BLaER1 treated with 17β-estradiol and CSF1 and Interleukin-3, amounts not matched to agents 10 nM and 100 nM (cell line): ENCODE measurements around the gene TNRC18.

ENCODE experiments used
- H3K27ac ChIP-seq, 11 experiments: shearing (Covaris generic); formaldehyde crosslinking; 2 replicates each; pipeline ENCODE4 v1.8.1; 2022
- H3K27me3 ChIP-seq, 11 experiments: shearing (Covaris generic); formaldehyde crosslinking; 2 replicates each; pipeline ENCODE4 v1.8.1; 2022
- H3K36me3 ChIP-seq, 11 experiments: shearing (Covaris generic); formaldehyde crosslinking; 2 replicates each; pipeline ENCODE4 v1.8.1; 2022
- H3K4me1 ChIP-seq, 10 experiments: shearing (Covaris generic); formaldehyde crosslinking; 2 replicates each; pipeline ENCODE4 v1.8.1; 2022
- H3K4me2 ChIP-seq, 11 experiments: shearing (Covaris generic); formaldehyde crosslinking; 2 replicates each; pipeline ENCODE4 v1.8.1; 2022
- H3K4me3 ChIP-seq, 10 experiments: shearing (Covaris generic); formaldehyde crosslinking; 2 replicates each; pipeline ENCODE4 v1.8.1; 2022
- H3K9ac ChIP-seq, 11 experiments: shearing (Covaris generic); formaldehyde crosslinking; 2 replicates each; pipeline ENCODE4 v1.8.1; 2022
- H3K9me3 ChIP-seq, 11 experiments: shearing (Covaris generic); formaldehyde crosslinking; replicated peaks in 1 of 11; 2 replicates each; pipeline ENCODE4 v1.8.1; 2022
- H4K20me1 ChIP-seq, 11 experiments: shearing (Covaris generic); formaldehyde crosslinking; 2 replicates each; pipeline ENCODE4 v1.8.1; 2022
- Cebpa-rat ChIP-seq, 11 experiments: shearing (Covaris generic); IDR thresholded peaks; 2 replicates each; pipeline ENCODE4 v1.8.1; 2022

TNRC18 gene

GRCh38 chr7:5351507-5352265 is 71.9 kb downstream of the TNRC18 start:
- Histone ChIP-seq H3K36me3 (peaks cover 53 to 96% (median 82%) of the 10 kb centered on the region in 11 experiments), H3K4me2 (0 out of 22 replicates have a peak overlapping the region, but pooled peaks of 1 of the 11 experiments have one; percentile 12)
- TF ChIP-seq Cebpa-rat (IDR thresholded peaks at IDR 0.05), result no peak

GRCh38 chr7:5350600-5351385 is 72.8 kb downstream of the TNRC18 start:
- peaks cover 44 to 96% (median 82%) of the 10 kb centered on the region in 11 experiments for H3K36me3 ChIP-seq
- no peak overlapping the region for H3K9ac ChIP-seq
- H3K4me3 ChIP-seq, result no peak overlapping the region
- H3K27ac ChIP-seq, result no peak overlapping the region
- H3K27me3 ChIP-seq, result no peaks in the 10 kb centered on the region
- peaks cover 51 to 99% (median 89%) of the 10 kb centered on the region in 11 experiments for H4K20me1 ChIP-seq
- no peak for TF ChIP-seq Cebpa-rat (IDR thresholded peaks at IDR 0.05)
- peaks cover 0 to 6% (median 0%) of the 10 kb centered on the region in 11 experiments; a peak in 4 of 22 replicates for H3K9me3 ChIP-seq
- peaks cover 12 to 39% (median 31%) of the 10 kb centered on the region in 10 experiments for H3K4me1 ChIP-seq
- no peak overlapping the region for H3K4me2 ChIP-seq

More at GRCh38 chr7:5351507-5352265, 71.9 kb downstream of the TNRC18 start:
- H3K27me3 ChIP-seq, result no peaks in the 10 kb centered on the region
- H3K9ac ChIP-seq, result peak overlapping the region in 1 of 11 experiments; percentile 18; a peak in 1 of 22 replicates
- peaks cover 51 to 99% (median 88%) of the 10 kb centered on the region in 11 experiments for H4K20me1 ChIP-seq
- H3K9me3 ChIP-seq, result no peaks in the 10 kb centered on the region
- H3K4me3 ChIP-seq, result no peak overlapping the region
- peaks cover 12 to 40% (median 31%) of the 10 kb centered on the region in 10 experiments for H3K4me1 ChIP-seq
- H3K27ac ChIP-seq, result no peak overlapping the region

- no peak for TF ChIP-seq Cebpa-rat (IDR thresholded peaks at IDR 0.05)
- Histone ChIP-seq H4K20me1 (peaks cover 44 to 96% (median 85%) of the 10 kb centered on the region in 11 experiments), H3K9ac (no peak overlapping the region), H3K4me1 (peaks cover 8 to 32% (median 26%) of the 10 kb centered on the region in 10 experiments), H3K9me3 (peaks cover 0 to 11% (median 1%) of the 10 kb centered on the region in 11 experiments; a peak in 13 of 22 replicates), H3K27ac (no peak overlapping the region), H3K4me2 (no peak overlapping the region), H3K27me3 (no peaks in the 10 kb centered on the region), H3K36me3 (peaks cover 39 to 95% (median 81%) of the 10 kb centered on the region in 11 experiments), H3K4me3 (no peak overlapping the region)
Observed at GRCh38 chr7:5350174-5350463, 73.5 kb downstream of the TNRC18 start.

- Histone ChIP-seq H3K4me2 (no peak overlapping the region), H3K9ac (no peak overlapping the region), H3K4me1 (peaks cover 3 to 27% (median 21%) of the 10 kb centered on the region in 10 experiments; a peak in 17 of 20 replicates), H3K27me3 (no peaks in the 10 kb centered on the region), H3K9me3 (peaks cover 5 to 16% (median 6%) of the 10 kb centered on the region in 11 experiments; a peak in 21 of 22 replicates), H3K27ac (no peak overlapping the region), H4K20me1 (peaks cover 39 to 96% (median 81%) of the 10 kb centered on the region in 11 experiments), H3K36me3 (peaks cover 41 to 95% (median 81%) of the 10 kb centered on the region in 11 experiments), H3K4me3 (no peak overlapping the region)
- TF ChIP-seq Cebpa-rat (IDR thresholded peaks at IDR 0.05), result no peak
Observed at GRCh38 chr7:5349437-5350173, 74.0 kb downstream of the TNRC18 start.

- no peak overlapping the region for H3K4me3 ChIP-seq
- H3K4me1 ChIP-seq, result peaks cover 0 to 21% (median 16%) of the 10 kb centered on the region in 10 experiments; a peak in 13 of 20 replicates
Observed at GRCh38 chr7:5349005-5349380, 74.6 kb downstream of the TNRC18 start.

DNA sequence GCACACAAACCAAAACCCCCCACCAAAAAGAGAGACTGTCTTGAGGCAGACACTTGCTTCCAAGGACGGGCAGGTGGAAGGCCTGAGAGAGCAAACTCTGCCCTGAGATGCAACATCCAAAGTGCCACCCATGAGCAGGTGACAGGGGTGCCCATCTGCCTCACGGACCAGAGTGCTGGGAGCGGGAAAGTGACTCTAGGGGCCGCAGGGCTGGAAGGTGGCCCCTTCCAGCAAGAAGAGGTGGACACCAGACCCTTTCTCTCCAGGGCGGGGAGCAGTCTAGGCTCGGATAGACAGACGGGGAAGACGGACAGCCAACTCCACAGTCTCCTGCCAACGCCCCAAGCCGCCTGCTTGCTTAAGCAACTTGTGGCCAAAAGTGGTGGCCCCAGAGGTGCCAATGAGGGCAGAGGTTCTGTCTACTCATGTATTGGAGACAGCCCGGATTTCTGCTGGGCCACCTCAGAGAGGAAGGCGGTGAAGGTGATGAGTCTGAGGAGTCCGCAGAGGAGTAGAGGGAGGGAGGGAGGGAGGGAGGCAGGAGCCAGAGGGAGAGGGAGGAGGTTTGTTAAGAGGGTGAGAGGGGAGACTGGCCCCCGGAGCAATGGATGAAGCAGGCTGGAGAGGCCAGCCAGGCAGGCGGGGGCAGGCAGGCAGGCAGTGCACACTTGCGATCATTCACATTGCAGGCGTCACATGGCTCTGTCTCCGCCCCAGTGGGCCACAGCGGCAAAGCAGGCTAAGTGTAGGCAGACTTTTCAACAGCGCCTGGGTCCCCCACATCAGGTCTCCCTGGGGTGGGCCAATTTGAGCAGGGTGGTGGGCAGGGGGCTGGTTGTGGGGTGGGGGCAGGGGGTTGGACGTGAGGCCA is 75.3 kb downstream of the TNRC18 start:
- peaks cover 26 to 96% (median 74%) of the 10 kb centered on the region in 11 experiments for H4K20me1 ChIP-seq
- H3K9me3 ChIP-seq, result peaks cover 15 to 29% (median 19%) of the 10 kb centered on the region in 11 experiments
- TF ChIP-seq Cebpa-rat (IDR thresholded peaks at IDR 0.05), result no peak
- H3K27ac ChIP-seq, result no peak overlapping the region
- no peak overlapping the region for H3K9ac ChIP-seq
- H3K4me1 ChIP-seq, result peaks cover 0 to 15% (median 10%) of the 10 kb centered on the region in 10 experiments; a peak in 13 of 20 replicates
- no peaks in the 10 kb centered on the region for H3K27me3 ChIP-seq
- peaks cover 50 to 95% (median 81%) of the 10 kb centered on the region in 11 experiments for H3K36me3 ChIP-seq
- H3K4me3 ChIP-seq, result no peak overlapping the region
- H3K4me2 ChIP-seq, result no peak overlapping the region

More at GRCh38 chr7:5349005-5349380, 74.6 kb downstream of the TNRC18 start:
- no peak for TF ChIP-seq Cebpa-rat (IDR thresholded peaks at IDR 0.05)
- Histone ChIP-seq H3K9me3 (peaks cover 11 to 22% (median 12%) of the 10 kb centered on the region in 11 experiments), H3K27ac (no peak overlapping the region), H3K36me3 (peaks cover 48 to 95% (median 81%) of the 10 kb centered on the region in 11 experiments), H3K27me3 (no peaks in the 10 kb centered on the region), H3K4me2 (no peak overlapping the region), H4K20me1 (peaks cover 33 to 96% (median 80%) of the 10 kb centered on the region in 11 experiments), H3K9ac (no peak overlapping the region)

DNA sequence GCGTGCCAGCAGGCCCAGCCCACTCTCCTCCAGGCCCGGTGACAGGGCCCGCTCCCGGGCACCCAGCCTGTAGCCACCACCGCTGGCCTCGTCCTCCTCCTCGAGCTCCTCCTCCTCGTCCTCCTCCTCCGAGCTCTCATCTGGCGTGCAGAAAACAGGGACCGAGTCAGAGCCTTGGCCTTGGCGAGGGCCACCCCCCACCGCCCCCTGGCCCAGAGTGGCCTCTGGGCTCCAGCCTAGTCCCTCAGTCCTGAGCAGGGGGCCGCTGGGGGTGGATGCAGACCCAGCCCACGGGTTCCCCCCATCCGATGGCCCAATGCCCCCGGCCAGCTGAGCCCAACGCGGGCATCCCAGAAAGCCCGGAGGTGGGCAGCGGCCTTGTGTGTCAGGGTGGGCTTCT is 78.0 kb downstream of the TNRC18 start:
- Histone ChIP-seq H3K36me3 (peaks cover 53 to 97% (median 84%) of the 10 kb centered on the region in 11 experiments), H3K4me3 (no peak overlapping the region), H3K4me2 (no peak overlapping the region), H3K9ac (no peak overlapping the region), H3K27ac (no peak overlapping the region), H3K4me1 (no peaks in the 10 kb centered on the region), H3K27me3 (no peaks in the 10 kb centered on the region), H4K20me1 (peaks cover 4 to 94% (median 50%) of the 10 kb centered on the region in 11 experiments), H3K9me3 (peaks cover 15 to 56% (median 44%) of the 10 kb centered on the region in 11 experiments)
- TF ChIP-seq Cebpa-rat (IDR thresholded peaks at IDR 0.05), result no peak

DNA sequence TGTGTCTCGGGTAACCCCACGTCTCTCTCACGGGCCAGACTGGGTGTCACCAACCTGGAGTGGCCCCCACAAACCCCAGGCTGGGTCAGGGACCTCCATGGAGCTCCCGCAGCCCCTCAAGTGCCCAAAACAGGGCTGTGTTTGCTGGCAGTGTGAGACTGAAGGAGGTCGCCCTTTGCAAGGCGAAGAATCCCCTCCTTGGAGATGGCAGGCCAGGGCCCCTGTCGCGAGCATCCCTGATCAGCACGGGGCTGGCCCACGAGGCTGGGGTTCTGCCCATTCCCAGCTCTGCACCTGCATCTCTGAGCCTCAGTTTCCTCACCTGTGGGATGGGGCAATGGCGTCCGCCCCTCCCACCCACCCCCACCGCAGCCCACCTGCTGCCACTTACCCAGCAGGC is 78.5 kb downstream of the TNRC18 start:
- Histone ChIP-seq H3K9ac (no peak overlapping the region), H3K27ac (no peak overlapping the region), H3K36me3 (peaks cover 53 to 97% (median 84%) of the 10 kb centered on the region in 11 experiments), H3K27me3 (no peaks in the 10 kb centered on the region), H3K4me3 (no peak overlapping the region), H4K20me1 (peaks cover 0 to 94% (median 45%) of the 10 kb centered on the region in 11 experiments; a peak in 18 of 22 replicates), H3K9me3 (peaks cover 15 to 56% (median 45%) of the 10 kb centered on the region in 11 experiments), H3K4me1 (no peaks in the 10 kb centered on the region), H3K4me2 (no peak overlapping the region)
- TF ChIP-seq Cebpa-rat (IDR thresholded peaks at IDR 0.05), result no peak
